ENCODE data around the gene TAB2. TPM values are rescaled to one million over a fixed set of nuclear protein-coding genes. Genes with fewer than 3 reads are reported as not detected.
A peak's percentile ranks its signal among the peaks of the same experiment; 100 is the strongest.

TAB2 gene
- total RNA-seq, 2 donors from 2014 or later, result 118 to 125 TPM

- no peaks in the 10 kb centered on the region for H3K27me3 Mint-ChIP-seq (ENCODE audit: low read depth)
- H3K4me3 Mint-ChIP-seq, result peak overlapping the region in 1 of 2 donors; percentile 71
- peak; percentile 79 to 81 for ATAC-seq (replicated peaks in 1 of 2)
- no peaks in the 10 kb centered on the region for H3K9me3 Mint-ChIP-seq
- H3K4me1 Mint-ChIP-seq (ENCODE audit: low read depth), result peaks cover 77% of the 10 kb centered on the region
- H3K36me3 Mint-ChIP-seq (ENCODE audit: insufficient read depth in 2 of 2), result peaks cover 28 to 59% of the 10 kb centered on the region in 2 donors
- DNase-seq, result no peak
- H3K27ac Mint-ChIP-seq, result peak overlapping the region; percentile 88
Observed at GRCh38 chr6:149393002-149393679, 75.6 kb downstream of the TAB2 start.

DNA sequence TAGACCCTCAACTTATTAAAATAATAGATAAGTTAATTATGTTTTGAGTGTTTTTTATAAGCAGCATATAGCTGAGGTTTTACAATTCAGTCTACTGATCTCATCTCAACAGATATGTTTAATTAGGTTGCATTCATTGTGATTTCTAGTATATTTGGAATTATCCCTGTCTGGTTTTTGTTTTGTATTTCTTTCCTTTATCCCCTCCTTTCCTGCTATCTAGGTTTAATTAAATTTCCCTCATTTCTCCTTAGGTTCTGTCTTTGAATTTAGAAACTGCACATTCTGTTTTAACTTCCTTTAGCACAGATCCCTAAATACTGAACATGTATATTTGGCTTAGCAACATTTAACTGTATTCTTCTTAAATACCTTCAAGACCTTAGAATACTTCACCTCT lies 77.7 kb downstream of the TAB2 start:
- H3K9me3 Mint-ChIP-seq, result no peaks in the 10 kb centered on the region
- no peaks in the 10 kb centered on the region for H3K27me3 Mint-ChIP-seq (ENCODE audit: low read depth)
- DNase-seq, result no peak
- peak overlapping the region; percentile 95 for H3K27ac Mint-ChIP-seq
- peaks cover 30 to 59% of the 10 kb centered on the region in 2 donors for H3K36me3 Mint-ChIP-seq (ENCODE audit: insufficient read depth in 2 of 2)
- peak overlapping the region in 1 of 2 donors; percentile 8 for H3K4me3 Mint-ChIP-seq
- peaks cover 57% of the 10 kb centered on the region for H3K4me1 Mint-ChIP-seq (ENCODE audit: low read depth)
- no peak for ATAC-seq (replicated peaks in 1 of 2)

GRCh38 chr6:149397384-149397783 lies 79.9 kb downstream of the TAB2 start:
- DNase-seq (no peak), ATAC-seq (replicated peaks in 1 of 2) (no peak)
- peaks cover 36% of the 10 kb centered on the region for H3K4me1 Mint-ChIP-seq (ENCODE audit: low read depth)
- H3K27me3 Mint-ChIP-seq (ENCODE audit: low read depth), result no peaks in the 10 kb centered on the region
- H3K36me3 Mint-ChIP-seq (ENCODE audit: insufficient read depth in 2 of 2), result peaks cover 30 to 63% of the 10 kb centered on the region in 2 donors
- H3K9me3 Mint-ChIP-seq, result no peaks in the 10 kb centered on the region
- H3K27ac Mint-ChIP-seq, result peak overlapping the region; percentile 80
- no peak overlapping the region for H3K4me3 Mint-ChIP-seq

- Mint-ChIP-seq H3K4me1 (ENCODE audit: low read depth) (peaks cover 31% of the 10 kb centered on the region), H3K36me3 (ENCODE audit: insufficient read depth in 2 of 2) (peaks cover 35 to 72% of the 10 kb centered on the region in 2 donors), H3K27ac (peak within 1 kb of the TSS; percentile 42), H3K27me3 (ENCODE audit: low read depth) (no peaks in the 10 kb centered on the region), H3K4me3 (no peak within 1 kb of the TSS), H3K9me3 (peaks cover 0 to 1% of the 10 kb centered on the region in 2 donors)
- DNase-seq (no peak), ATAC-seq (replicated peaks in 1 of 2) (no peak)
Observed at GRCh38 chr6:149400050-149400449, 82.5 kb downstream of the TAB2 start, which contains the start of gene SUMO4. Gene SUMO4 (plus strand): TSS chr6:149400262. CDS start chr6:149400392, 130 bp downstream.

- Mint-ChIP-seq H3K4me1 (ENCODE audit: low read depth) (peaks cover 33% of the 10 kb centered on the region), H3K36me3 (ENCODE audit: insufficient read depth in 2 of 2) (peaks cover 29 to 67% of the 10 kb centered on the region in 2 donors), H3K9me3 (peaks cover 0 to 1% of the 10 kb centered on the region in 2 donors), H3K27ac (peak overlapping the region; percentile 97), H3K4me3 (peak overlapping the region in 1 of 2 donors; percentile 49), H3K27me3 (ENCODE audit: low read depth) (no peaks in the 10 kb centered on the region)
- DNase-seq, result no peak
- ATAC-seq (replicated peaks in 1 of 2), result peak in 1 of 2 donors; percentile 35
Observed at GRCh38 chr6:149403534-149403933, 86.0 kb downstream of the TAB2 start.

DNA sequence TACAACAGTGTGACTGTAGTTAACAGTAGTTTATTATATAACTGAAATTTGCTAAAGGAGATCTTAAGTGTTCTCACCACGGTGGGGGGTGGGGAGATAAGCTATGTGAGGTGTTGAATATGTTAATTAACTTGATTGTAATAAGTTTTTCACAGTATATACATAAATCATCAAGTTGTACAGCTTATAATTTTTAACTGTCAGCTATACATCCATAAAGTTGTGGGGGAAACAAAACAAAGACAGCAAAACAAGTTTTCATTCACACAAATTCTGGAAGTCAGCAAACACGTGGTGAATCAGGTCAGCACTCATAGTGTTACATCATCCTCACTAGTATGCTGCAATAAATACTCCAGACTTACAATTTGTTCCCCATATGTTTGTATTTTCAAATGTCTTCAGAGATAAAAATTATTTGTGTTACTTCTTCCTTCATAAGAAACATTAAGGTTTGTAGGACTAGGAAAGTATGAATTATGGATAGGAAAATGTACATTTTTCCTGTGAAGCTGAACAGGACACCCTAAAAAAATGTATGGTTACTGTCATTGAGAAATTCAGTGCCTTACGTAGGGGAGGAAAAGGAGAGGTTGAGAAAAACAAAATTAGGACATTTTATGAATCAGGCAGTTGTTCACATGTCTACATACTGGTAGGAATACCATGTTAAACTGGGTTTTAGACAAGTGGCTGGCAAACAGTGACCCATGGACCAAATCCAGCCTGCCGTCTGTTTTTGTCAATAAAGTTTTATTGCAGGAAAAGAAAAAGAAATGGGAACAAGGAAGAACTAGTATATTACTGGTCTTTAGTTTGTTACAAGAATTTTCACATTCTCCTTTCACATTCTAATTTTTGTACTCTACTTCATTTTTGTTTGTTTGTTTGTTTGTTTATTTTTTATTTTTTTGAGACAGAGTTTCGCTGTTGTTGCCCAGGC lies 88.6 kb downstream of the TAB2 start:
- Mint-ChIP-seq H3K27me3 (ENCODE audit: low read depth) (no peaks in the 10 kb centered on the region), H3K4me1 (ENCODE audit: low read depth) (peaks cover 33% of the 10 kb centered on the region), H3K4me3 (peak overlapping the region in 1 of 2 donors; percentile 59), H3K9me3 (peaks cover 0 to 1% of the 10 kb centered on the region in 2 donors), H3K36me3 (ENCODE audit: insufficient read depth in 2 of 2) (peaks cover 24 to 61% of the 10 kb centered on the region in 2 donors), H3K27ac (peak overlapping the region; percentile 97)
- peak; percentile 39 to 63 for ATAC-seq (replicated peaks in 1 of 2)
- DNase-seq, result no peak

DNA sequence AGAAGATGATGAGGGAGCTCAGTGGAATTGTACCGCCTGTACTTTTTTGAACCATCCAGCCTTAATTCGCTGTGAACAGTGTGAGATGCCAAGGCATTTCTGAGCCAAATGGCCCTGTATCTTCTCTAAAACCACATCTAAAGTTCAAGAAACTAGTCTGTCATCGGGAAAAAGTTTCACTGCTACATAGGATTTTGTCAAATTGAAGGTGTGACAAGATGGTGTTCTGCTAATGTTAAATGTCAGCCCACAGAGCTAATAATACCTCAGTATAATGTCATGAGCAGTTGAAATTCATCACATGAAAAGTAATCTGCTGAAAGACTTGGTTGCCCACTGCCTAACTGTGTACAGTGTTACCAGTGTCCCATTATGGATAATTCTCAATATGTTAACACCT lies 92.1 kb downstream of the TAB2 start:
- no peak for ATAC-seq (replicated peaks in 1 of 2)
- Mint-ChIP-seq H3K4me3 (no peak overlapping the region), H3K27ac (no peak overlapping the region), H3K9me3 (peaks cover 3% of the 10 kb centered on the region in 2 donors), H3K36me3 (ENCODE audit: insufficient read depth in 2 of 2) (peaks cover 12 to 39% of the 10 kb centered on the region in 2 donors), H3K4me1 (ENCODE audit: low read depth) (peaks cover 24% of the 10 kb centered on the region), H3K27me3 (ENCODE audit: low read depth) (no peaks in the 10 kb centered on the region)
- DNase-seq, result no peak

- Mint-ChIP-seq H3K27ac (peak overlapping the region; percentile 50), H3K4me3 (no peak overlapping the region), H3K36me3 (ENCODE audit: insufficient read depth in 2 of 2) (peaks cover 12 to 35% of the 10 kb centered on the region in 2 donors), H3K9me3 (peaks cover 3 to 8% of the 10 kb centered on the region in 2 donors), H3K27me3 (ENCODE audit: low read depth) (no peaks in the 10 kb centered on the region), H3K4me1 (ENCODE audit: low read depth) (peaks cover 14% of the 10 kb centered on the region)
- ATAC-seq (replicated peaks in 1 of 2) (no peak), DNase-seq (no peak)
Observed at GRCh38 chr6:149410557-149410956, 93.0 kb downstream of the TAB2 start.

GRCh38 chr6:149414009-149414408 lies 96.5 kb downstream of the TAB2 start:
- Mint-ChIP-seq H3K4me1 (ENCODE audit: low read depth) (peaks cover 14% of the 10 kb centered on the region), H3K9me3 (peaks cover 3 to 8% of the 10 kb centered on the region in 2 donors), H3K4me3 (no peak overlapping the region), H3K36me3 (ENCODE audit: insufficient read depth in 2 of 2) (peaks cover 9 to 25% of the 10 kb centered on the region in 2 donors), H3K27ac (no peak overlapping the region), H3K27me3 (ENCODE audit: low read depth) (no peaks in the 10 kb centered on the region)
- ATAC-seq (replicated peaks in 1 of 2) (no peak), DNase-seq (no peak)

DNA sequence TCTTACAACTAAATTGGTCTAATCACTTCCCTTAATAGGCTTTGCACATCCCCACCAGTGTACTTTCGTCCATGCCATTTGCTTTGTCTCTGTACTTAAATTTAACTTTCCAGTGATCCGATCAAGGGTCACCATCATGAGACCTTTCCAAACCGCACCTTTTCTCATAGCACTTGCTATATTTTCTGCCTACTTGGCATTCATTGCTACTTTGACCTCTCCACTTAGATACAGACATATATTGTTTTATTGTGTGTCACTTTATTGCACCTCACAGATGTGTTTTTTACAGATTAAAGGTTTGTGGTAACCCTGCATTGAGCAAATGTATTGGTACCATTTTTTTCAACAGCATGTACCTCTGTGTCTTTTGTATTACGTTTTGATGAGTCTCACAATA lies 97.3 kb downstream of the TAB2 start:
- peaks cover 9 to 23% of the 10 kb centered on the region in 2 donors for H3K36me3 Mint-ChIP-seq (ENCODE audit: insufficient read depth in 2 of 2)
- H3K4me3 Mint-ChIP-seq, result no peak overlapping the region
- DNase-seq, result no peak

DNA sequence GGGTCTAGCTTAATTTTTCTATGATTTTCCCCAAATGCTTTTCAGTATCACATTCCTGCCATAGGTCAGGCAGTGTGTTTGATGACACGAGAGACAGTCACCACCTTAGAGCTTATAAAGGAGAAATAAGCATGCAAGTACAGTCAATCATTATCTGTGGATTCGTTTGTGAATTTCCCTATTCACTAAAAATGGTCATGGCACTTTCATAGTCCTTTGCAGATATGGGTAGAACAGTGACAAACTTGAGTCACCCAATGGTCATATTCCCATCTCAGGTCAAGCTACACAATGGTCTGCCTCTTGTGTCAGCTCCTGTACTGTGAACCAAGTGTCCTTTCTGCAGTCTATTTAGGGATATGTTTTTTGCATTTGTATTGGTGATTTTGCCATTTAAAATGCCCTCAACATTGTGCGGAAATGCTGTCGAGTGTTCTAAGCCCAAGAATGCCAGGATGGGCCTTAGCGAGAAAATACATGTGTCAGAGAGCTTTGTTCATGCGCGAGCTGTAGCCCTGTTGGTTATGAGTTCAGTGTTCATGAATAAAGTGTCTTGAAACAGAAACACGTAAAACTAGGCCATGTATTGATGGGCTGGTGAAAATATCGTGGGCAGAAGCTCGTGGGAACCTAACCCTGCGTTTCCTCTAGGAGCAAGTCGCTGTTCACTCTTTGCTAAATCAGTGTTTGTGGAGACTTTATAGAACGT lies 102.3 kb downstream of the TAB2 start:
- no peak for DNase-seq
- H3K36me3 Mint-ChIP-seq (ENCODE audit: insufficient read depth in 2 of 2), result peaks cover 1 to 7% of the 10 kb centered on the region in 2 donors
- H3K9me3 Mint-ChIP-seq, result peaks cover 0 to 2% of the 10 kb centered on the region in 2 donors
- peak overlapping the region in 1 of 2 donors; percentile 60 for H3K4me3 Mint-ChIP-seq
- ATAC-seq (replicated peaks in 1 of 2), result peak in 1 of 2 donors; percentile 40
- H3K27me3 Mint-ChIP-seq (ENCODE audit: low read depth), result no peaks in the 10 kb centered on the region
- H3K4me1 Mint-ChIP-seq (ENCODE audit: low read depth), result peaks cover 25% of the 10 kb centered on the region
- H3K27ac Mint-ChIP-seq, result peak overlapping the region; percentile 35

More for the DNA sequence above, 97.3 kb downstream of the TAB2 start:
- Mint-ChIP-seq H3K27me3 (ENCODE audit: low read depth) (no peaks in the 10 kb centered on the region), H3K4me1 (ENCODE audit: low read depth) (peaks cover 21% of the 10 kb centered on the region), H3K27ac (peak overlapping the region; percentile 4), H3K9me3 (peaks cover 3 to 8% of the 10 kb centered on the region in 2 donors)
- ATAC-seq (replicated peaks in 1 of 2), result no peak

GRCh38 chr6:149421132-149421531 lies 103.6 kb downstream of the TAB2 start:
- Mint-ChIP-seq H3K4me3 (no peak overlapping the region), H3K9me3 (no peaks in the 10 kb centered on the region), H3K4me1 (ENCODE audit: low read depth) (peaks cover 22% of the 10 kb centered on the region), H3K27ac (peak overlapping the region; percentile 53), H3K27me3 (ENCODE audit: low read depth) (no peaks in the 10 kb centered on the region), H3K36me3 (ENCODE audit: insufficient read depth in 2 of 2) (no peaks in the 10 kb centered on the region)
- DNase-seq (no peak), ATAC-seq (replicated peaks in 1 of 2) (peak; percentile 39 to 64)
